LoVo (cell line): Measurements from ENCODE around the gene TMEFF1.
"Not testable (repeated sequence)": the region's sequence is repeated elsewhere in the genome, so short reads cannot be mapped to it uniquely, and the experiment has no call there.

Experiments used
- DNase-seq: peaks from one replicate; pipeline ENCODE4 v3.0.0-alpha.2; 2016; ENCODE audit warnings: low spot score

Gene TMEFF1, protein sequence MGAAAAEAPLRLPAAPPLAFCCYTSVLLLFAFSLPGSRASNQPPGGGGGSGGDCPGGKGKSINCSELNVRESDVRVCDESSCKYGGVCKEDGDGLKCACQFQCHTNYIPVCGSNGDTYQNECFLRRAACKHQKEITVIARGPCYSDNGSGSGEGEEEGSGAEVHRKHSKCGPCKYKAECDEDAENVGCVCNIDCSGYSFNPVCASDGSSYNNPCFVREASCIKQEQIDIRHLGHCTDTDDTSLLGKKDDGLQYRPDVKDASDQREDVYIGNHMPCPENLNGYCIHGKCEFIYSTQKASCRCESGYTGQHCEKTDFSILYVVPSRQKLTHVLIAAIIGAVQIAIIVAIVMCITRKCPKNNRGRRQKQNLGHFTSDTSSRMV

DNA sequence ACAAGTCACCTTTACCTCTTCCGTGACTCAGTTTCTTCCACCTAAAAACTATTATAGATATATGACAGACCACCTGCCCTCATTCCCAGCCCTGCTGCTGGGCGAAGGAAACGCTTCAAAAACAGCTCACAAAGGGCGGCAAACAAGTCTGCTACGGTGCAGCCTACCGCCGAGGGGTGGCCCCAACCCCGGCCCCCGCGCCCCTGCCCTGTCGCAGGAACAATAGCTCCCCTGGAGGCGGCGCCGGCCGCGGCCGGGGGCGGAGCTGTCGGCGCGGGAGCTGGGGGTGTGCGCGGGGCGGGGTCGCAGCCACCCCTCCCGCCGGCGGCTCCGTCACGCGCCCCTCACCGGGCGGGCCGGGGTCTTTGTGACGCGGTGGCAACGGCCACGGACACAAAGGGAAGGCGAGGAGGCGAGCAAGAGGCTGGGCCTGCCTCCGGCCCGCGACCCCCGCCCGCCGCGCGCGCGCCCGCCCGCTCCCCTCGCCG is at the start of gene TMEFF1:
Gene TMEFF1 (plus strand): TSS at position 362 of the 488 bp plus-strand sequence. CDS start 396 bp downstream, outside the sequence.
- DNase-seq: no peak

DNA sequence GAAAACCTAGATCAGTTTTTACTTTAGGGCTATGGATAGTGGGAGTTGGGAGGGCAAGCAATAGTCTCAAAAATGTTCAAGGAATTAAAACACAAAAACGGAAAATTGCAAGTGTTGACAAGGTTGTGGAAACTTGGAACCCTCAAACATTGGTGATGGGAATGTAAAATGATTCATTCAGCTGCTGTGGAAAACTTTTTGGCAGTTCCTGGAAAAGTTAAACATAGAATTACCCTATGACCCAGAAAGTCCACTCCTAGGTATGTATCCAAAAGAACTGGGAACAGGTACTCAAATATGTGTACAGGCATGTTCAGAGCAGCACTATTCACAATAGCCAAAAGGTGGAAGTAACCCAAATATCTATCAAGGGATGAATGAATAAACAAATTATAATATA is 47.2 kb upstream of the TMEFF1 start:
- no peak for DNase-seq

DNA sequence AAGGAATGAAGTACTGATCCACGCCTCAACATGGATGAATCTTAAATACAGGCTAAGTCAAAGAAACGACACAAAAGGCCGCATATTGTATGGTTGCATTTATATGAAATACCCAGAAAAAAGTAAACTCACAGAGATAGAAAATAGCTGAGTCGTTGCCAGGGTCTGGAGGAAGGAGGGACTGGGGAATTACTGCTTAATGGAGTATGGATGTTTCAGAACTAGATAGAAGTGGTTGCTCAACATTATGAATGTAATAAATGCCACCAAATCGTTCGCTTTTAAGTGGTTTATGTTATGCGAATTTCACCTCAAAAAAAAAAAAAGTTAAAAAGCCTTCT is 46.8 kb upstream of the TMEFF1 start:
- DNase-seq: no peak

DNA sequence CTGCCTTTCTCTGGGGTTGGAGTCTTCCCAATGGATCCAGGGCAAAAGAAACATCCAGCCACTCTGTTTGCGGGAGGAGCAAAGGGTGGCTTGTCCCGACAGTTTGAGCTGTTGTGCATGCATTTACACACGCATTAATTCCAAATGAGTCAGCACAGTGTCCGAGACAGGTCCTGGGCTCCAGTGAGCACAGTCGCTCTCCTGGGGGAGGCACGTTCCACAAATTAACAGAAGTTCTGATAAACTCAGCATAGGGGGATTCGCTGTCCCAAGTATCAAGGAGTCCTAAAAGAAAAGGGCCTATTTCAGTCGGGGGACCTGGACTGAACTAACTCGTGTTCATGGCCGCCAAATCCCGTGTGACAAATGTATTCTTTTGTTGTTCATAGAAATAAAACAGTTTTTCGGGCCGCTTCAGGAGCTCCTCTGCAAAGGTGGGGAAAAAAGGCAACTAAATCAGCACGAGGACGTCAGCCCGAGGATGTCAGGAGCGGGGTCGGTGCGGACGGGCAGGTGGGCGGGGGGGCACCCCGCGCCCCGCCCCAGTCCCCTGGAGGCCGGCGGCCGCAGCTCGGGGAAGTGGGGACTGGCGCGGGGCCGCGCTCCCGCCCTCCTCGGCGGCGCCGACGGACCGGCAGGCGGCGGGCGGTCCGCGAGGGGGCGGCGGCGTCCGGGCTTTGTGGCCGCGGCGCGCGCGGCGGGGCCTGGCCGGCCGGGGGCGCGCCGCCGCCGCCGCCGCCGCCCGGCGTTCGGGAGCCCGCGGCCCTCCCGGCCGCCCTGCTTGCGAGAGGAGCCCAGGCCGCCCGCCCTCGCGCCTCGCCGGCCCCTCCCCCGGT is 46.2 kb upstream of the TMEFF1 start, which contains the start of gene MSANTD3:
Gene MSANTD3 (plus strand): TSS at position 614 of the 836 bp plus-strand sequence. CDS start 14,796 bp downstream, outside the sequence.
- peak; percentile 68 for DNase-seq

DNA sequence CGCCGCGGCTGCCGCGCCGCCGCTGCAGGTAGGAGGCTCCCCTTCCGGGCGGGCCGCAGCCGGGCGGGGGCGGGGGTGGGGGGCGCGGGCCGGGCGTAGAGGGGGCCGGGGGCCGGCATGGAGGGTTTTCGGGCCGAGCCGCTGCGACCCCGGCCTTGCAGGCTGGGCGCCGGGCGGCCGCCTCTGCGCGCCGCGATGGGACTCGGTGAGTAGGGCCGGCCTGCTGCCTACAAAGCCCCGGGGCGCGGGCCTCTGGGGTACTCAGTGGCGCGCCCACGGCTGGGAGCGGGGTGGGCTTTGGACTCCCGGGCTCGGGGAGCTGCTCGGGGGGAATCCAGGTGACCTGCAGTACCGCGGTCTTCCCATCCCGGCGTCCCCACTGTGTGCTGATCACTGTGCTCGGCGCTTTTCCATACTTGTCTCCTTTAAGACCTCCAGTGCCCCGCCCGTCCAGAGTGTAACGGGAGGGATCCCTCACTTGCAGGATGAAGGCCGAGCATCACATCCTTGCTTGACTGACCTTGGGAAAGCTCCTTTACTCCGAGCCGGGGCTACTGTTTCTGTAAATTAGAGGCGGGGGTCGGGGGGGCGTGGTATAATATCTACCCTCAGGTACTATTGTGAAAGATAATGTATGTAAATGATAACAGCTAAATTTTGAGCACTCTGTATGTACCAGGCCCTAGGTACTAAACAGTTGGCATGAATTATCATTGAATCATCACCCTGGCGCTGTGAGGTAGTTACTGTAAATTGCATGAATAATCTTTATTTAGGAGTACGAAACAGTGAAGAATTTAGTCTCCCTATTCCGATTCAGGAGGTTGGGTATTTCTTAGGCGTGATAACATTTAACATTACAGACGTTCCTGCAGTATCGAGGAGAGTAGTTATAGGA is 45.3 kb upstream of the TMEFF1 start:
- peak; percentile 28 for DNase-seq

DNA sequence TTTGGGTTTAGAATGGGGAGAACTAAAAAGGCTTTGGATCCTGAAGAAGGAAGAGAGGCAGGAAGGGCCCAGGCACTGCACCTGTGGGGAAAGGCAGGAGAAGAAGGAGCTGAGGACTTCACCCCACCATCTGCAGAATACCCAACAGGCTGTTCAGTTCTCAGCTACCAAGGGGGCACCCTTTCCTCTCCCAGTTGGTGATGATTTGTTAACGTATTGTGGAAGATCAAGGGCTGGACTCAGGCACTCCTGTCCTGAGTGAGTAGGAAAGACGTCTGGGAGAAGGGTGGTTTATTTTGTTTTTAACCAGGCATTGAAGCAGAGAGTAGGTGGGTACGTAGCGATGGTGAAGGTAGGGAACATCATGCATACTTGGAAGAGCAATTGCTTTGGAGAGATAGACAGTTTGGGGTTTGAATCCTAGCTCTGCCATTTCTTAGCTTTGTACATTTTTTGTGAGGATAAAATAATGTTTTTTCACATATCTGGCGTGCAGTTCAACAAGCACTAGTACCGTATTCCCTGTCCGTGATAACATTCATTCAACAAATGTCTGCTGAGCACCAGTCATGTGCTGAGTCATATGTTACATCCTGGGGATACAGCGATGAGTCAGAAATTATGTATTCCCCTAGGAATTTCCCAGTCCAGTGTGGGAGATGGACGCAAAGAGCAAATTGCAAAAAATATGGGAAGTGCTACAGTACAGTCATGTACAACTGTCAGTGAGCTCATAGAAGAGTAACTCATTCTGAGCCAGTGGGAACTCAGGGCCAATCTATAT is 43.9 kb upstream of the TMEFF1 start:
- peak; percentile 82 for DNase-seq

DNA sequence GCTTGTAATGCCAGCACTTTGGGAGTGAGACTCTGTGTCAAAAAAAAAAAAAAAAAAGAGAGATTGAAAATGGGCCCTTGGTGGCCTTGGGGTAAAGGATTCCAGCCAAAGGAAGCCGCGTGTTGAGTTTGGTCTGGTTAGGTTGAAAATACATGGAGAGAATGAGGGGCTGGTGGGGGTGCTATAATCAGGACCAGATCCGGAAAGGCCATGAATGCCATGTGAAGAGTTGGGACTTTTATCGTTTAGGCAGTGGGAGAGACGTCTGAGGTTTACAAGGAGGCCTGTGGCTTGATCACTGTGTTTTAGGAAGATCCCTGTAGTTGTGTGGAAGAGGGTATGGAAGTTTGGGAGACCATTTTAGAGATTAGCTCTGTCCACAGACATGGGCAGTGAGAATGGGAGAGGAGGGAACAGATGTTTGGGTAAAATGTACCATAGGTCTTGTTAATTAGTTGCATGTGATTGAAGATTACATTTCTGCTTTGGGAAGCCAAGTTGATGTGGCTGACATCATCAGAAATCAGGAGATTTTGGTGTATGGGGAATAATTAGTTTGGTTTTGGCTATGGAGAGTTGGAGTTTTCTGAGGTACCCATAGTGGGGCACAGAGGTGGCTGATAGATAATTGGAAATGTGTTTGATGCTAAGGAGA is 42.5 kb upstream of the TMEFF1 start:
- no peak for DNase-seq

DNA sequence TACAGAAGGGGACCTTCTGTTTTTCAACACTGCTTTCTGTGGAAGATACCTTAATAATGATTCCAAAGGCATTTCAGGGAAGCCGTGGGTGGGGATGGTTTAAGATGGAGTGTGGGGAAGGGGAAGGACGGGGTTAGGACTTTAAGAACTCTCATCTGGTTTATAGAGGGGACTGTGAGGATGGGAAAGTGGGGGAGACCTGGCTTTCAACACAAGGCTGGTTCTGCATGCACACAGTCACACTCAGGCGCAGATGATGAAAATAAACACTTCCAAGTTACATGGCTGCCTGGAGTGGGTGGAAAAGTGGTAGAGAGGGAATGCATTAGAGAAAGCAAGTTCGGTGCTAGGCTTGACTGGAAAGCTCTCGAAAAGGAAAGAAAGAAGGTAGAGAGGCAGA is 41.1 kb upstream of the TMEFF1 start:
- no peak for DNase-seq

DNA sequence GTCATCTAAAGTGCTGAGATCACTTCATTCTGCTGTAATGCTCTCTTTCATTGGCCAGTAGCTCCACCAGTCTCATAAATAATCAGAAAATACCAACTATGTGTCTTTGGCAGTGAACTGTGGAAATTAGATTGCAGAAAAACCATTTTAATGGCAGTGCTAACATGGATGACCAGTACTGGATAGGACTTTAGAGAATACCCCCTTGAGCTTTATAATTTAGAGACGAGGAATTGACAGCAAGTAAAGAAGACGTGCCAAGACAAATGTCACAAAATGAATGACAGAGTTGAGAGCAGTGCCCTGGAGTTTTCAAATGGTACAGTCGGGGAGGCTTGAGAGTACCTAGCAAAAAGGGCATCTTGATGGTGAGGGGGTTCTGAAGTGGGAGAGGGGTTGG is 40.2 kb upstream of the TMEFF1 start:
- no peak for DNase-seq

DNA sequence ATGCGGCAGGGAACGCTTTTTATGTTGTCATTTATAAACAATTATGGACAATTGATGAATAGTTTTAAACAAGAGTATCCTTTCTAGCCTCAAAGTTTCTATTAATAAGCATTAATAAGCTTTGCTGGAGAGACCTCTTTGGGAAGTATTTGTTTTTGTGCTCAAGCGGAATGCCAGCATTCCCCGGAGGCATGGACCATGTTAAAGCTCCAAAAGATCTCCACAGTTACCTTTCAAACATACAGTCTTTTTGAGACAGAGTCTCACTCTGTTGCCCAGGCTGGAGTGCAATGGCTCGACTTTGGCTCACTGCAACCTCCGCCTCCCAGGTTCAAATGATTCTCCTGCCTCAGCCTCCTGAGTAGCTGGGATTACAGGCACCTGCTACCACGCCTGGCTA is 36.4 kb upstream of the TMEFF1 start:
- no peak for DNase-seq

DNA sequence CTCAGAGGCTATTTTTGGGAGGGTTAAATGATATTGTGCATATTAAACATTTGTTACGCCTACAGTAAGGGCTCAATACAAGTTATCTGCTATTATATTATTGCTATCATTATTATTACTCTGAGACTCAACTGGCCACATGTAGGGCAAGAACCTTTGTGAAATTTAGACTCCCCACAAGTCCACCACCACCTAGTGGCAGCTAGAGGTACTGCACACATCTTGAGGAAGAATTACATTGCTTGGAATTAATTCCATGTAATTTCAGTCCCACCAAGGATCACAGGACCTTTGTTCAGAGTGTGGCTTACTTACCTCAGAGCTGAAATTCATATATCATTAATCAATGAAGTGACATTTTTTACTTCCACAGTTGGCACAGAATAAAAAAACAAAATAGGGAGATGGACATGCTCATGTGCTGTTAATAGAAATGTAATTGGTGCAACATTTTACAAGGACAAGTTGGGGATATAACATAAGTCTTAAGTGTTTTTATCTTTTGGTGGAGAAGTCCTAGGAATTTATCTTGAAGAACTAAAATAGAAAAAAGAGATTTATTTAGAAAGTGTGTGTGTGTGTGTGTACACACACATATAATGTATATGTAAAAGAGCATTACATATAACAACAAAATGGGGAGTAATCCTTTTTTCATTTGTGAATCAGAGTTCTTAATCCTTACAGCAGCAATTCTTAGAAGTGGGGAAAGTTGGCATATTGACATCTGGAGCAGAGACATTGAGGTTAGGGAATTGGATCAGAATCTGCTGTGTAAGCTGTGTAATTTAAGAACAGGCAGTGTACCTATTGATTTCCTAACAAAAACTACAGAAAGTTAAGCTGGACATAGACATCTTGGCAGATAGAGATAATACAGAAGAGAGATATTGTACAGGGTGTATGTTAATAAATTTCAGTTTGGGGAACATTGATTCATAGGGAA is 34.8 kb upstream of the TMEFF1 start:
- peak; percentile 77 for DNase-seq

DNA sequence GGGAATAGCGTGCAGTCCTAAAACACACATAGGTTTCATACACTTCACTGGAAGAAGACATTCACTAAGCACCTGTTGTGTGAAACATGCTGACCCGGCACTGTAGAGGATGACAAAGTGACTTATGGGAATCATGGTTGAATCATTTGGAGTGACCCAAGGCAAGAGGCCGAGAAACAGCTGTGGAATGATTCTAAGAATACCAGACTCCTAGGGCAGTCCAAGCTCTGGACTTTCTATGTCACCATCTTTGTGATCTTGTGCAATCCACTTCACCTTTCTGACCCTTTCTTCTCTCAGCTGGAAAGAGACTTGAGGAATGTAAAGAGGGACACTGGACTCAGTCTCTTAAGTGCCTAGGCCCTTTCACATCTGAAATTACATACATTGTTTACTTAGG is 32.9 kb upstream of the TMEFF1 start:
- no peak for DNase-seq

DNA sequence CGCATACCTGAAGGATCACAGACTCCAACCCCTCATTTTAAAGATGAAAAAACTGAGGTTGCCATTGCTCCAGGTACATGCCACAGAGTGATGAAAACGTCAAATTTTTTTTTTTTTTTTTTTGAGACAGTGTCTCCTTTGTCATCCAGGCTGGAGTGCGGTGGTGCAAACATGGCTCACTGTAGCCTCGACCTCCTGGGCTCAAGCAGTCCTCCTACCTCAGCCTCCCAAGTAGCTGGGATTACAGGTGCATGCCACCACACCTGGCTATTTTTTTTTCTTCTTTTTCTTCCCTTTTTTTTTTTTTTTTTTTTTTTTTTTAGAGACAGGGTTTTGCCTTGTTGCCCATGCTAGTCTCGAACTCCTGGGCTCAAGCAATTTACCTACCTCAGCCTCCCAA is 32.5 kb upstream of the TMEFF1 start:
- not testable (repeated sequence) for DNase-seq

DNA sequence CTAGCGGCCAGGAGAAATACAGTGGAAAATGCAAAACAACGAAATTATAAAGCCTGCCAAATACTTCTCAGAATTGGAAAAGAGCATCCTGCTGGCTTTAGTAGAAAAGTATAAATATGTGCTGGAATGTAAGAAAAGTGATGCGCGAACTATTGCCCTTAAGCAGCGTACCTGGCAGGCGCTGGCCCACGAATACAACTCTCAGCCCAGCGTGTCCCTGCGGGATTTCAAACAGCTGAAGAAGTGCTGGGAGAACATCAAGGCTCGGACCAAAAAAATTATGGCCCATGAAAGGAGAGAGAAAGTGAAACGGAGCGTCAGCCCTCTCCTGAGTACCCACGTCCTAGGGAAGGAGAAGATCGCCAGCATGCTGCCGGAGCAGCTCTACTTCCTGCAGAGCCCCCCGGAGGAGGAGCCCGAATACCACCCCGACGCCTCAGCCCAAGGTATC is 31.0 kb upstream of the TMEFF1 start:
- no peak for DNase-seq

DNA sequence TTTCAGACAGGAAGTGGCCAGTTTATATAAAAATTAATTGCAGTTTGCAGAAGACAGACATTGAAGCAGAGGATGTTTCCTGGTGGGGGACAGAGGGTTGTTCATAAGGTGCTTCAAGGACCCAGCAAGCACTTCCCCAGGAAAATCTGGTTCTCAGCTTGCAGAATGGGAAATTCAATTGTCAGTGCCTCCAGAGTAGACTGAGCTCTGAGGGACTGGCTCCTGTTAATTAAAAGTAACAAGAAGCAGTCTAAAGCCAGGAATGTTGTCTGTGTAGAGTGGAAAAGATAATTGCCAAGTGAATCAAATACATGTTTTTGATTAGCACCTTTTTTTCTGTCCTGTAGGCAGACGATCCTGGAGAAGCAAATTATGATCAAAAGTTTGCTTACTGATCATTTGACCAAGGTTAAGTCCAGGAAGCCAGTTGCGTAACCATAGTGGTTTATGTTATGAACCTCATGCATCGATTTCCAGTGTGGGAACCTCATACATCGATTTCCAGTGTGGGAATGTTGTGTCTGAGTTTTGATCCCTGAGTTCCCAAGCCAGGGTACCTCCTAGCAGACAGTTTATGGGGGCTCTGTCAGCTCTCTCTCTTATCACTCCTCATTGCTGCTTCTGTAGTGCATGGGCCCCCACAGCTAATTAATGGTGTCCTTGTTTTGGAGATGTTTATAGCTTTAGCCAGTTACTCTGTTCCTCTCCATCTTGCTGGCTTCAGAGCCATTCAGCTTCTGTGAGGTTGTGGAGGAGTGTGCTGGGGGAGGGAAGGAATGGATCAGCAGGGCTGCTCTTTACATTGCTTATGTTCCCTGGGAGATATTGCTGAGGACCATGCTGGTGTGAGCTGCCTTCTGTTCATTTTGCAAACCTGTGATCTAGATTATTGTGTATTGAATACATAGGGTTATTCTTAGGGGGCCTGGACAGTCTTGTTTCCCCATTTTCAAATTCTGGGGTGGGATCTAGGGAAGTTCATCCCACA is 28.9 kb upstream of the TMEFF1 start:
- DNase-seq: no peak

DNA sequence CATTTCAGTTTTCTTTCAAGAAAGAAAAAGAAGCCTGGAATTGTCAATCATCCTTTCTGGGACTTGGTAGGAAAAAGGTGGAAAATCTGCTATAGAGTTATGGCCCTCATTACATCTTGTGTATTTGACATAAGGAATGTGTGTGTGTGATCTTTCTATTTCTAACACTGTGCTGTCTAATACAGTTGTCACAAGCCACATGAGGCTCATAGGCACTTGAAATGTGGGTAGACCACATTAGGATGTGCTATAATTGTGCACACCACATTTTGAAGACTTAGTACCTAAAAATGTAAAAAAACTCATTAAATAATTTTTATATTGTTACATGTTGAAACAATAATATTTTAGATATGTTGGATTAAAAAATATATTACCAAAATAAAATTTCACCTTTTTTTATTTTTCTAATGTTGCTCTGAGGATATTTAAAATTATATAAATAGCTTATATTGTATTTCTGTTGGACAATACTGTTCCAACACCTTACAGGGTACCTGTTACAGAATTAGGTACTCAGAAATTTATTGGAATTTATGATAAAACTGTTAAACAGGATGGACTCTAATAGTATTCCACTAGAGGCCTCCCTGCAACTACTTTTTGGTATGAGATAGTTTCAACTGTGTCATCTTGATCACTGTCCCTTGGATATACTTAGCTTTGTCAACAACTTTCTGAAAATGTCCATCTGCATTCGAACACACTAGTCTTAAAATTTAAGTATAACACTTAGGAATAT is 27.6 kb upstream of the TMEFF1 start:
- no peak for DNase-seq

DNA sequence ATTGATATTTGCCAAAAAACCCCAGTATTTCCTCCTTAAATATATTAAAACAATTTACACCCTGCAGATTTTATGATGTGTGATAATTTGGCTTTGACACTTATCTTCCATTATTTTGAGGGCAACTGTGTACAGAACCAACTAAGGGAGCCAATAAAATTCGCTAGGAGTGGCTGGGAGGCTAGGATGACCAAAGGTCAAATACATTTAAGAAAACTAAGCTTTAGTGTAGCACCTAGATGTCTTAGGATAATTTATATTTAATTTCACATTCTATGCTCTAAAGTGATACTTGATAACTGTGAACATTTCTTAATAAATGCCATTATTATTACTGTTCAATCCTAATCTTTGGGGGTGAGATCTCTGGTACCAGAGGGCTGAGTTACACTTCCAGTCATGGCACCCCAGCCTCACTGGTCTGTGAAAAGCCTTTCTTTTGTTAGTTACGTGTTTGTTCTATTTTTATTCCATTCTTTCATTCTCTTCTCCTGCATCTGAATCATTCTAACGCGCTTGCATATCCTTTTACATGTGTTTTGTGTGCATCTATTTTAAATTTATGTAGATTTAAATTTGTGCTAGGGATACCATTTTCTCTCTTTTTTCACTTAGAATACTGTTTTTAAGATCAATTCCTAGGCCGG is 26.9 kb upstream of the TMEFF1 start:
- no peak for DNase-seq
